ENCODE results near the gene NKX2-3.

NKX2-3 gene

GRCh38 chr10:99551158-99551557, 18.4 kb downstream of the NKX2-3 start:
- peak; percentile 2 for DNase-seq (ENCODE audit: low read depth, low spot score)
- CTCF ChIA-PET = interaction anchor here (0.5 to 2.8 kb wide), 4 partner anchors 9 to 123 kb away, joined by 3 to 19 read pairs (median 4); no protein-coding TSS in a partner anchor
- no peak overlapping the region for H3K4me3 ChIP-seq (ENCODE audit: low read depth, low read length)
- POLR2A ChIA-PET = interaction anchor here (0.7 kb wide), 1 partner anchor 93 kb away, joined by 3 read pairs; no protein-coding TSS in a partner anchor
- TF ChIP-seq CTCF (IDR thresholded peaks at IDR 0.05; ENCODE audit: insufficient read depth, low read length, missing control alignments) = no peak

- no peak for DNase-seq (ENCODE audit: low read depth, low spot score)
- H3K4me3 ChIP-seq (ENCODE audit: low read depth, low read length) = no peak overlapping the region
- ChIA-PET POLR2A (interaction anchor here (0.7 kb wide), 1 partner anchor 94 kb away, joined by 3 read pairs; no protein-coding TSS in a partner anchor), CTCF (interaction anchor here (1.0 to 2.8 kb wide), 3 partner anchors 9 to 116 kb away, joined by 4 to 19 read pairs (median 7); no protein-coding TSS in a partner anchor)
- no peak for TF ChIP-seq CTCF (IDR thresholded peaks at IDR 0.05; ENCODE audit: insufficient read depth, low read length, missing control alignments)
Measured at GRCh38 chr10:99551616-99552015, 18.9 kb downstream of the NKX2-3 start.

GRCh38 chr10:99555371-99555770, 22.6 kb downstream of the NKX2-3 start:
- no peak overlapping the region for H3K4me3 ChIP-seq (ENCODE audit: low read depth, low read length)
- DNase-seq (ENCODE audit: low read depth, low spot score) = no peak
- TF ChIP-seq CTCF (IDR thresholded peaks at IDR 0.05; ENCODE audit: insufficient read depth, low read length, missing control alignments) = no peak
- ChIA-PET POLR2A (no interaction called here), CTCF (interaction anchor here (1.2 kb wide), 1 partner anchor 121 kb away, joined by 3 read pairs; no protein-coding TSS in a partner anchor)

- POLR2A ChIA-PET = no interaction called here
- TF ChIP-seq CTCF (IDR thresholded peaks at IDR 0.05; ENCODE audit: insufficient read depth, low read length, missing control alignments) = no peak
- CTCF ChIA-PET = interaction anchor here (1.0 to 1.2 kb wide), 2 partner anchors 58 to 122 kb away, joined by 3 read pairs; no protein-coding TSS in a partner anchor
- DNase-seq (ENCODE audit: low read depth, low spot score) = no peak
- H3K4me3 ChIP-seq (ENCODE audit: low read depth, low read length) = no peak overlapping the region
Measured at GRCh38 chr10:99555825-99556523, 23.2 kb downstream of the NKX2-3 start.

GRCh38 chr10:99557044-99557443, 24.3 kb downstream of the NKX2-3 start:
- DNase-seq (ENCODE audit: low read depth, low spot score) = no peak
- ChIA-PET POLR2A (no interaction called here), CTCF (interaction anchor here (0.8 to 6.5 kb wide), 5 partner anchors 9 to 155 kb away, joined by 3 to 57 read pairs (median 24); no protein-coding TSS in a partner anchor)
- H3K4me3 ChIP-seq (ENCODE audit: low read depth, low read length) = no peak overlapping the region
- no peak for TF ChIP-seq CTCF (IDR thresholded peaks at IDR 0.05; ENCODE audit: insufficient read depth, low read length, missing control alignments)

- POLR2A ChIA-PET = no interaction called here
- CTCF ChIA-PET = interaction anchor here (0.7 to 6.5 kb wide), 12 partner anchors 7 to 368 kb away, joined by 3 to 57 read pairs (median 18); no protein-coding TSS in a partner anchor
- H3K4me3 ChIP-seq (ENCODE audit: low read depth, low read length) = no peak overlapping the region
- DNase-seq (ENCODE audit: low read depth, low spot score) = no peak
- TF ChIP-seq CTCF (IDR thresholded peaks at IDR 0.05; ENCODE audit: insufficient read depth, low read length, missing control alignments) = no peak
Measured at GRCh38 chr10:99558708-99559107, 26.0 kb downstream of the NKX2-3 start.
